Measurements from ENCODE around the gene LTK.

LTK gene

DNA sequence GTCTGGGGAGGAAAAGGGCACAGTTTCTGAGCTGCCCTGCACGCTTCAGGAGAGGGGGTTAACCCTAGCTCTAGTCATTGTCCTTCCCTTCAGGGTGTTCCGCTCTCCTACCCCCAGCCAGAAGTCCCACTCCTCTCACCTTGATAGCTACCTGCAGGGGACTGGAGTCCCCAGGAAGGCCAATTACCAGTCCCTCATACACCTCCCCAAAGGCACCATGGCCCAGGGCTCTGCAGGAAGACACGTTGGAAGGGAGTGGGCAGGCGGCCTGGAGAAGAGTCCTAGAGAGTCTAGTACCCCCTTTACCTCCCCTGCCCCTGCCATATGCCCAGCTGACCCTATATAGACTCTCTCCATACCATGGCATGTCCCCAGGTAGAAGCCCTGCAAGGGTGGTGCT is 7.9 kb downstream of the LTK start:
- no peak overlapping the region for H3K9ac ChIP-seq (ENCODE audit: low read depth, low read length)
- H3K27ac ChIP-seq (ENCODE audit: low read depth, low read length): no peak overlapping the region
- 0 out of 2 replicates have a peak, but pooled peaks cover 2% of the 10 kb centered on the region for H3K4me1 ChIP-seq (ENCODE audit: insufficient read depth, low read length)
- no peaks in the 10 kb centered on the region for H3K9me3 ChIP-seq (ENCODE audit: insufficient read depth, low read depth, low read length)
- no peak overlapping the region for H3K4me3 ChIP-seq (ENCODE audit: low read length)
- H3K27me3 ChIP-seq (ENCODE audit: insufficient read depth, low read length): peaks cover 98% of the 10 kb centered on the region
- no peaks in the 10 kb centered on the region for H3K36me3 ChIP-seq (ENCODE audit: insufficient read depth, low read length)
- 76% methylated on average over 4 of the region's 4 CpGs for WGBS

DNA sequence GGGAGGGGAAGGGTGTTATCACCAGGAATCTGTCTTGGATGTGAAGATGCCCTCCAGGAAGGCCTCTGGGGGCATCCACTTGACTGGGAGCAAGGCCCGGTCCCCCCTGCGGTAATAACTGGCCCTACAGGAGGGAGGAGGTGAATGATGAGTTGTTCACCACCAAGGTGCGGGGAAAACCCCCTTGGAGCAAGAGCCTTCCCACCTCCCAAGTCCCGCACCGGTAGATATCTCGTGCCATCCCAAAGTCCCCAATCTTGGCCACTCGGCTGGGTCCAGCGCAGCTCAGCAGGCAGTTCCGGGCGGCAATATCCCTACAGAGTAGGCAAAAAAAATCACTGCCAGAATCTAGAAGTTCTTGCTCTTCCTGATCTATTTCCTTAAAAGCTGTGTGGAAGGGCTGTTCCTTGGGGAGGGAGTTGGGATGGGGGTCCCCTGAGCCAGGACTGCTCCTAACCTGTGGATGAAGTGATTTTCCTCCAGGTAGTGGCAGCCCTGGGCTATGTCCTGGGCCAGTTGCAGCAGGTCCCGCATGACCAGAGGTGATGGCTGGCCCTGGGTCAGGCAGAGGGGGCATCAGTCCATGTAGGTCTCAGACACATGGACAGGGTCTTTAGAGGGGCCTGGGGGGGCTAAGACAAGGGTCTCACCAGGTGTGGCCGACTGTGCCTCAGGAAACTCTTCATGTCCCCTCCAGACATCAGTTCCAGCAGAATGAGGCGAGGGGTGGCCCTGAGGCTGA is 8.7 kb downstream of the LTK start:
- Histone ChIP-seq H3K9ac (ENCODE audit: low read depth, low read length) (no peak overlapping the region), H3K27ac (ENCODE audit: low read depth, low read length) (no peak overlapping the region), H3K4me1 (ENCODE audit: insufficient read depth, low read length) (0 out of 2 replicates have a peak, but pooled peaks cover 2% of the 10 kb centered on the region), H3K27me3 (ENCODE audit: insufficient read depth, low read length) (peaks cover 98% of the 10 kb centered on the region), H3K9me3 (ENCODE audit: insufficient read depth, low read depth, low read length) (no peaks in the 10 kb centered on the region), H3K36me3 (ENCODE audit: insufficient read depth, low read length) (no peaks in the 10 kb centered on the region), H3K4me3 (ENCODE audit: low read length) (no peak overlapping the region)
- 89% methylated on average over 13 of the region's 13 CpGs for WGBS

DNA sequence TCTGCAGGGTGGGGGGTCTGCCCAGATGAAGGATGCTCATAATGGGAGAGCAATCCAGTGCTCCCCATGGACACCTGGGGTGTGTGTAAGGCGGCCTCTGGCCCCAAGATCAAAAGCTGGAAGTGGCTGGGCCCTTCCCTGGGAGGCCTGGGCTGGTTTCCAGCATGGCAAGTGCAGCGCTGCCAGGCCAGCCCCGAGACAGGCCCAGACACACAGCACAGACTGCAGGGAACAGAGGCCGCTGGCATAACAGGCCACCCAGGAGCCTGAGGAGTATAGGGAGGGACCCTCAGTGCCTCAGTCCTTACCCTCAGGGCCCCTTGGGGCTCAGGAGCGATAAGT is 10.0 kb downstream of the LTK start:
- Histone ChIP-seq H3K4me1 (ENCODE audit: insufficient read depth, low read length) (0 out of 2 replicates have a peak, but pooled peaks cover 2% of the 10 kb centered on the region), H3K9ac (ENCODE audit: low read depth, low read length) (no peak overlapping the region), H3K27me3 (ENCODE audit: insufficient read depth, low read length) (peaks cover 98% of the 10 kb centered on the region), H3K36me3 (ENCODE audit: insufficient read depth, low read length) (no peaks in the 10 kb centered on the region), H3K27ac (ENCODE audit: low read depth, low read length) (no peak overlapping the region), H3K4me3 (ENCODE audit: low read length) (no peak overlapping the region), H3K9me3 (ENCODE audit: insufficient read depth, low read depth, low read length) (no peaks in the 10 kb centered on the region)
- 75% methylated on average over 5 of the region's 5 CpGs for WGBS

DNA sequence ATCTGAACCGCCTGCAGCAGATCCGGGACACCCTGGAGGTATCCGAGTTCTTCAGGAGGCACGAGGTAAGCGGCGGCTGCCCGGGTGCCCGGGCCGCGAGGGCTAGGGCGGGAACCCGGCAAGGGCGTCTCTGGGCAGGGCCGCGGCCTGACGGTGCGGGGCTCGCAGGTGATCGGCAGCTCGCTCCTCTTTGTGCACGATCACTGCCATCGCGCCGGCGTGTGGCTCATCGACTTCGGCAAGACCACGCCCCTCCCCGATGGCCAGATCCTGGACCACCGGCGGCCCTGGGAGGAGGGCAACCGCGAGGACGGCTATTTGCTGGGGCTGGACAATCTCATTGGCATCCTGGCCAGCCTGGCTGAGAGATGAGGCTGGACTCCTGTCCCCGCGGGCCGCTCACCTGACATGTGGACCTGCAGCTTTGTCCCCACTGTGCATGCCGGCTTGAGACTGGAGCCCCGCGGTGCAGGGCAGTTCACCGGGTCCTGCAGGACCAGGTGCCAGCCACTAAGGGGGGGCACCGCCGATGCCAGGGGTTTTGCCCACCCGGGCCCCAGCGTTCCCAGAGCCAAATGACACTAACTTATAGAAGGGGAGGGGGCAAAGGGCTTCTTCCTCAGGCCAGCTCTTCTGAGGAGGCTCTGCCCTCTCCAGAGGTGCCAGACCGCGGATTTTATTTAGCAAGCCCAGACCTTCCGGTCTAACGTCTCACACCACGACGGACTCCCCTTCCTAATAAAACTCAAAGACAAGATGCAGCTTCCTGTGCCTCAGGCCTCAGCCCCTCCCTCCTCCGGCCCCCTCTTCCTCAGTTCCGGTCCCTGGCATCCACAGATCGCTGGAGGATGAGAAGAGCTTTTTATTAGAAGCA is 10.6 kb downstream of the LTK start:
- H3K27me3 ChIP-seq (ENCODE audit: insufficient read depth, low read length): peaks cover 98% of the 10 kb centered on the region
- H3K9ac ChIP-seq (ENCODE audit: low read depth, low read length): no peak overlapping the region
- 10% methylated on average over 54 of the region's 54 CpGs for WGBS
- H3K27ac ChIP-seq (ENCODE audit: low read depth, low read length): no peak overlapping the region
- peak overlapping the region; percentile 45 for H3K4me3 ChIP-seq (ENCODE audit: low read length)
- no peaks in the 10 kb centered on the region for H3K36me3 ChIP-seq (ENCODE audit: insufficient read depth, low read length)
- H3K9me3 ChIP-seq (ENCODE audit: insufficient read depth, low read depth, low read length): no peaks in the 10 kb centered on the region
- 0 out of 2 replicates have a peak, but pooled peaks cover 2% of the 10 kb centered on the region for H3K4me1 ChIP-seq (ENCODE audit: insufficient read depth, low read length)

DNA sequence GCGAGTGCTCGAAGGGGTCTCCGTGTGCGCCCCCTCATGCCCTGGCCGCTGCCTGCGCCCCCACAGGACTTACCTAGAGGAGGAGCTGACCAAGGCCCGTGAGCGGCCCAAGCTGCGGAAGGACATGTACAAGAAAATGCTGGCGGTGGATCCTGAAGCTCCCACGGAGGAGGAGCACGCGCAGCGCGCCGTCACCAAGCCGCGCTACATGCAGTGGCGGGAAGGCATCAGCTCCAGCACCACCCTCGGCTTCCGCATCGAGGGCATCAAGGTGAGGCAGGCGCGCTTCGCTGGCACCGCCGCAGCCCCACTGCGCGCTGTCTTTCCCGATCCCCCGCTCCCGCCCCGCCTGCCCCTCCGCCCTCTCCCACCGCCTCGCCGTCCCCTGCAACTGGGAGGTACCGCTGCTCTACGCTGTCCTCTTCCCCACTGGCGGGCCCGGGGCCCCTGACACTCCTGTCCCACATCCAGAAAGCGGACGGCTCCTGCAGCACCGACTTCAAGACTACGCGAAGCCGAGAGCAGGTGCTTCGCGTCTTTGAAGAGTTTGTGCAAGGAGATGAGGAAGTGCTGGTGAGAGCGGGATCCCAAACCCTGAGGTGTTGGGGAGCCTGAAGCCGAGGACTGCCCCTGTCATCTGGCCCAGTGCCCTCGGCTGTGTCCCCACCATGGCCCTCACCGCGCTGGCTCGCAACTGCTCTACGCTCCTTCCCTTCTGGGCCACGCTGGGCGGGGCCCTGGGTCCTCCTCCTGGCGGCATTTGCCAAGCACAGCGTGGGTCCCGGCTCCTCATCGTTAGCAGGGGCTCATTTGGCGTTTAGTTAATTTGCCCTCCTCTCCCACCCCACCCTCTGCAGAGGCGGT is 11.5 kb downstream of the LTK start:
- Histone ChIP-seq H3K27me3 (ENCODE audit: insufficient read depth, low read length) (peaks cover 98% of the 10 kb centered on the region), H3K4me1 (ENCODE audit: insufficient read depth, low read length) (0 out of 2 replicates have a peak, but pooled peaks cover 2% of the 10 kb centered on the region), H3K27ac (ENCODE audit: low read depth, low read length) (no peak overlapping the region), H3K4me3 (ENCODE audit: low read length) (peak overlapping the region; percentile 45), H3K36me3 (ENCODE audit: insufficient read depth, low read length) (no peaks in the 10 kb centered on the region), H3K9ac (ENCODE audit: low read depth, low read length) (no peak overlapping the region), H3K9me3 (ENCODE audit: insufficient read depth, low read depth, low read length) (no peaks in the 10 kb centered on the region)
- WGBS: 3% methylated on average over 64 of the region's 64 CpGs

DNA sequence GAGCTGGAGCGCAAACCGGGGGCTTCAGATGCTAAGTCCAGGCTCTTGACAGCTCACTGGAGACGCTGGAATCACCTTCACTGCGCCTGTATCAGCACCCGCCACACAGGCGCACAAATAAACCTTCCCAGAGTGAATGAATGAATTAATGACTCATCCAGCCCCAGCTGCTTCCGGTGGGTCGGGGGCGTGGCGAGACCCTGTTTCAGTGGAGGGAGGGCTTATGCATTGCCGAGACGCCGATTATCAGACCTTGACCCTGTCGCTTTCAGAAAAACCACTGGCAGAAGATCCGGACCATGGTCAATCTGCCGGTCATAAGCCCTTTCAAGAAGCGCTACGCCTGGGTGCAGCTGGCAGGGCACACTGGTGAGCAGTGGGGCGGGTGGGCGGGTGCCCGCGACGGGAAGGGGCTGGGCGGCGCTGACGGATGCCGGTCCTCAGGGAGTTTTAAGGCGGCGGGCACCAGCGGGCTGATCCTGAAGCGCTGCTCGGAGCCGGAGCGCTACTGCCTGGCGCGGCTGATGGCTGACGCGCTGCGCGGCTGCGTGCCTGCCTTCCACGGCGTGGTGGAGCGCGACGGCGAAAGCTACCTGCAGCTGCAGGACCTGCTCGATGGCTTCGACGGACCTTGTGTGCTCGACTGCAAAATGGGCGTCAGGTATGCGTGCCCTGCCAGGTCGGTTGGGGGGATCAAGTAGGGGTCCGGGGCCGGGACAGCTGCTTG is 12.3 kb downstream of the LTK start:
- Histone ChIP-seq H3K36me3 (ENCODE audit: insufficient read depth, low read length) (no peaks in the 10 kb centered on the region), H3K27ac (ENCODE audit: low read depth, low read length) (no peak overlapping the region), H3K4me1 (ENCODE audit: insufficient read depth, low read length) (0 out of 2 replicates have a peak, but pooled peaks cover 2% of the 10 kb centered on the region), H3K9me3 (ENCODE audit: insufficient read depth, low read depth, low read length) (no peaks in the 10 kb centered on the region), H3K27me3 (ENCODE audit: insufficient read depth, low read length) (peaks cover 100% of the 10 kb centered on the region), H3K4me3 (ENCODE audit: low read length) (peak overlapping the region; percentile 45), H3K9ac (ENCODE audit: low read depth, low read length) (no peak overlapping the region)
- 3% methylated on average over 56 of the region's 56 CpGs for WGBS

DNA sequence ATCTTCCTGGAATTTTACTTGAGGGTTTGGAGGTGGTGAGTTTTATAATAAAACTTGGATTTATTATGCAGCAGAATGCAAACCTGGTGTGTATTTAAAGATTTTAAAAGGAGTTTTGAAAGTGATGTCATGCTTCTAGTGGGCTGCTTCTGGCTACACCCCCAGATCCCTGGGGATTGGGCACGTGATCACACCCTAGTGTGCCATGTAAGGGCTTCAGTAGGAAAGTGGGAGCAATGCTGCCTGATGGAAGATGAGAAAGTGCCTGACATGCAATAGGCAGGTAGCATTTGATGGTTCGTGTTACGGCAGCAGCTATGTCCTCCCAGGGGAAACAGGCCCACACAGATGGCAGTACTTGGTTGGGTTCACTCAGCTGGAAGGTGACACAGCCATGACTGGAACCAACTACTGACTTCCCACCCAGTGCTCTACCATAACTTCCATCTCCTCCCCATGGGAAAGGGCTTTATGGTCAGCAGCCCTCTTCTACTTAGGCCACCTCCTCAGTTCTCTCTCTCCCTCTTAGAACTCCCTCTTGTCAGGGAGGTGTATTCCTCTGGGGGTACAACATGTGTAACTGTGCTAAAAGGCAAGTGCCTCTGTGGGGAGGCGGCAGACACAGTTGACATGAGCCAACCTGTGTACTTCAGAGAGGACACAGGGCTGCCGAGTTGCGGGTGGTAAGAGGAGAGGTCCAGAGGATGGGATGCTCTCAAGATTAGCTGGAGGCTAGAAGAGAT is 14.3 kb downstream of the LTK start:
- H3K9me3 ChIP-seq (ENCODE audit: insufficient read depth, low read depth, low read length): no peaks in the 10 kb centered on the region

DNA sequence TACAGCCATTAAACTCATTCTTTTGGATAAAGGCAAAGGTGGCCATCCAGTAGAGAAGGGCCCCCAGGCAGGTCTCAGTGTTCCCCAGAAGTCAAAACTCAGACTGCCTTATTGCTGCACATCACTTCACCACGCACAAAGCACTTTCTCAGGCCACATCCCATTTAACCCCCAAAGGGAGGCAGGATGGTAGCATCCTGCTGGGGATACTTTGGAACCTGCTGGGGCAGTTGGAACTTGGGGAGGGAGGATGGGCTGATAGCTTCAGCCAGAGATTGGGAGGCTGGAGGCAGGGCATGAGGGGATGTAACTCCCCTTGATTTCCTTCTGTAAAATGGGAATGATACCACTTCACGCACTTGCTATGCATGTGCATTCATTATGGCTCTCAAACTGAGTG is 15.0 kb downstream of the LTK start:
- WGBS: 63% methylated on average over 2 of the region's 2 CpGs
- Histone ChIP-seq H3K4me3 (ENCODE audit: low read length) (no peak overlapping the region), H3K9ac (ENCODE audit: low read depth, low read length) (no peak overlapping the region), H3K27ac (ENCODE audit: low read depth, low read length) (no peak overlapping the region), H3K4me1 (ENCODE audit: insufficient read depth, low read length) (0 out of 2 replicates have a peak, but pooled peaks cover 2% of the 10 kb centered on the region), H3K27me3 (ENCODE audit: insufficient read depth, low read length) (peaks cover 100% of the 10 kb centered on the region), H3K9me3 (ENCODE audit: insufficient read depth, low read depth, low read length) (no peaks in the 10 kb centered on the region), H3K36me3 (ENCODE audit: insufficient read depth, low read length) (no peaks in the 10 kb centered on the region)

More for the DNA sequence above, 14.3 kb downstream of the LTK start:
- WGBS: 91% methylated on average over 6 of the region's 6 CpGs
- Histone ChIP-seq H3K4me1 (ENCODE audit: insufficient read depth, low read length) (0 out of 2 replicates have a peak, but pooled peaks cover 2% of the 10 kb centered on the region), H3K27me3 (ENCODE audit: insufficient read depth, low read length) (peaks cover 100% of the 10 kb centered on the region), H3K27ac (ENCODE audit: low read depth, low read length) (no peak overlapping the region), H3K9ac (ENCODE audit: low read depth, low read length) (no peak overlapping the region), H3K36me3 (ENCODE audit: insufficient read depth, low read length) (no peaks in the 10 kb centered on the region), H3K4me3 (ENCODE audit: low read length) (no peak overlapping the region)

- Histone ChIP-seq H3K27me3 (ENCODE audit: insufficient read depth, low read length) (peaks cover 100% of the 10 kb centered on the region), H3K9ac (ENCODE audit: low read depth, low read length) (0 out of 2 replicates have a peak overlapping the region, but pooled peaks have one; percentile 22)
- WGBS: 6% methylated on average over 59 of the region's 59 CpGs
These were observed 17.7 kb downstream of the LTK start for GRCh38 chr15:41495736-41496599.

More at GRCh38 chr15:41495736-41496599, 17.7 kb downstream of the LTK start:
- Histone ChIP-seq H3K4me1 (ENCODE audit: insufficient read depth, low read length) (peaks cover 6% of the 10 kb centered on the region), H3K4me3 (ENCODE audit: low read length) (peak overlapping the region; percentile 59), H3K36me3 (ENCODE audit: insufficient read depth, low read length) (no peaks in the 10 kb centered on the region), H3K9me3 (ENCODE audit: insufficient read depth, low read depth, low read length) (no peaks in the 10 kb centered on the region), H3K27ac (ENCODE audit: low read depth, low read length) (no peak overlapping the region)

Measured in HUES64 (cell line).